Neural cell (in vitro differentiated cells): Measurements from ENCODE around the gene KRTAP4-5. TPM values are rescaled to one million over a fixed set of nuclear protein-coding genes. Genes with fewer than 3 reads are reported as not detected.
"Not testable (repeated sequence)": the region's sequence is repeated elsewhere in the genome, so short reads cannot be mapped to it uniquely, and the experiment has no call there.

Source experiments
- H2AFZ ChIP-seq: fragments of 200-600, 300-800 bp; sonication (generic), shearing (Covaris generic); 2 replicates; pipeline ENCODE4 v1.6.0; 2014; ENCODE audit warnings: low read depth, mild to moderate bottlenecking, antibody characterized with exemption, low read length, moderate library complexity
- H3F3A ChIP-seq: fragments of 200-600 bp; shearing (Covaris generic); 2 replicates; pipeline ENCODE4 v1.6.1; 2016; ENCODE audit warnings: mild to moderate bottlenecking, moderate library complexity, mixed read lengths, antibody characterized with exemption, low read length; ENCODE audit not compliant: insufficient read depth, poor library complexity, severe bottlenecking
- H3K27ac ChIP-seq: fragments of 200-600, 300-800 bp; sonication (generic), shearing (Covaris generic); 2 replicates; pipeline ENCODE4 v1.5.1; 2014; ENCODE audit warnings: mild to moderate bottlenecking, low read length, moderate library complexity
- H3K27me3 ChIP-seq: fragments of 300-800, 200-600 bp; sonication (generic), shearing (Covaris generic); 2 replicates; pipeline ENCODE4 v1.6.0; 2014; ENCODE audit warnings: mild to moderate bottlenecking, low read depth, low read length, moderate library complexity; ENCODE audit not compliant: insufficient read depth
- H3K36me3 ChIP-seq: fragments of 300-800, 200-600 bp; sonication (generic), shearing (Covaris generic); 2 replicates; pipeline ENCODE4 v1.5.1; 2014; ENCODE audit warnings: mild to moderate bottlenecking, antibody characterized with exemption, low read length, moderate library complexity; ENCODE audit not compliant: insufficient read depth
- H3K4me2 ChIP-seq: fragments of 300-800, 200-600 bp; sonication (generic), shearing (Covaris generic); 2 replicates; pipeline ENCODE4 v1.6.0; 2014; ENCODE audit warnings: mild to moderate bottlenecking, low read length
- H3K4me3 ChIP-seq: fragments of 300-800, 200-600 bp; sonication (generic), shearing (Covaris generic); 2 replicates; pipeline ENCODE4 v1.5.1; 2014; ENCODE audit warnings: mild to moderate bottlenecking, low read length, moderate library complexity
- H3K79me2 ChIP-seq: fragments of 200-600 bp; shearing (Covaris generic); replicated peaks from 2 replicates; pipeline ENCODE4 v1.6.0; 2014; ENCODE audit warnings: mild to moderate bottlenecking, low read length, moderate library complexity; ENCODE audit not compliant: insufficient read depth
- H3K9ac ChIP-seq: fragments of 300-800, 200-600 bp; sonication (generic), shearing (Covaris generic); 2 replicates; pipeline ENCODE4 v1.6.1; 2016; ENCODE audit warnings: mild to moderate bottlenecking, low read length, mixed read lengths
- H3K9me2 ChIP-seq: fragments of 200-600 bp; shearing (Covaris generic); 2 replicates; pipeline ENCODE4 v1.6.1; 2016; ENCODE audit warnings: mild to moderate bottlenecking, low read length, mixed read lengths; ENCODE audit not compliant: insufficient read depth
- H3K9me3 ChIP-seq: fragments of 200-600, 300-800 bp; sonication (generic), shearing (Covaris generic); 2 replicates; pipeline ENCODE4 v1.6.1; 2016; ENCODE audit warnings: mild to moderate bottlenecking, mixed run types, low read length, moderate library complexity, mixed read lengths
- H4K20me1 ChIP-seq: fragments of 200-600 bp; shearing (Covaris generic); 2 replicates; pipeline ENCODE4 v1.6.1; 2016; ENCODE audit warnings: mild to moderate bottlenecking, mixed run types; ENCODE audit not compliant: insufficient read depth
- EP300 ChIP-seq: fragments of 450-650 bp; conservative IDR thresholded peaks from 2 replicates; pipeline ENCODE4 v1.6.1; 2014; ENCODE audit warnings: antibody characterized with exemption, mild to moderate bottlenecking, moderate library complexity; ENCODE audit not compliant: poor library complexity, severe bottlenecking
- EZH2 ChIP-seq: fragments of 200-600, 300-800 bp; shearing (Covaris generic), sonication (generic); IDR thresholded peaks from 2 replicates; pipeline ENCODE4 v1.6.1; 2014; ENCODE audit warnings: antibody characterized with exemption, low read length, borderline replicate concordance, mild to moderate bottlenecking; ENCODE audit not compliant: insufficient read depth, poor library complexity, severe bottlenecking
- REST ChIP-seq: IDR thresholded peaks from 2 replicates; pipeline ENCODE4 v1.6.1; 2012; ENCODE audit warnings: borderline replicate concordance
- SMC3 ChIP-seq: fragments of 450-650 bp; conservative IDR thresholded peaks from 2 replicates; pipeline ENCODE4 v1.6.1; 2014; ENCODE audit warnings: antibody characterized with exemption, mild to moderate bottlenecking, moderate library complexity; ENCODE audit not compliant: poor library complexity
- TAF1 ChIP-seq: IDR thresholded peaks from 2 replicates; pipeline ENCODE4 v1.6.1; 2012; ENCODE audit warnings: low read depth
- polyA plus RNA-seq: library from polyadenylated mRNA; depleted of rRNA; stranded (reverse); fragments of >200 nt; gene quantifications from 2 replicates; pipeline ENCODE4 v1.2.3, GENCODE V29; 2014

The KRTAP4-5 gene
- polyA plus RNA-seq, 1 donor from 2014 or later = not detected

GRCh38 chr17:41107941-41108450 is 41.6 kb downstream of the KRTAP4-5 start:
- H3K27me3 ChIP-seq = no peaks in the 10 kb centered on the region
- H3K4me2 ChIP-seq = no peak overlapping the region

GRCh38 chr17:41105347-41105746 is 44.3 kb downstream of the KRTAP4-5 start, which contains the start of gene KRTAP4-9:
TSS of gene KRTAP4-9 (plus strand) at chr17:41105389. CDS start at chr17:41105389, 0 bp downstream.
- not testable (repeated sequence) for H3K79me2 ChIP-seq, H3K4me2 ChIP-seq, H3K4me3 ChIP-seq, H3K9me2 ChIP-seq, H3K27ac ChIP-seq, H2AFZ ChIP-seq, H3K27me3 ChIP-seq, H3F3A ChIP-seq, H3K9me3 ChIP-seq, H3K36me3 ChIP-seq, H4K20me1 ChIP-seq, H3K9ac ChIP-seq

More at GRCh38 chr17:41107941-41108450, 41.6 kb downstream of the KRTAP4-5 start:
- Histone ChIP-seq H3K9me2 (no peaks in the 10 kb centered on the region), H4K20me1 (no peaks in the 10 kb centered on the region), H3K36me3 (no peaks in the 10 kb centered on the region), H3K27ac (no peak overlapping the region), H3K9ac (no peak overlapping the region), H2AFZ (no peak overlapping the region), H3K4me3 (no peak overlapping the region), H3K79me2 (no peaks in the 10 kb centered on the region), H3K9me3 (no peaks in the 10 kb centered on the region), H3F3A (no peaks in the 10 kb centered on the region)
- TF ChIP-seq TAF1 (no peak), EZH2 (no peak)

GRCh38 chr17:41104386-41105038 is 45.1 kb downstream of the KRTAP4-5 start:
- H3K9me3 ChIP-seq, H3K27me3 ChIP-seq, H3K4me2 ChIP-seq, H2AFZ ChIP-seq, H3K36me3 ChIP-seq, H3K9me2 ChIP-seq, H3F3A ChIP-seq, H3K4me3 ChIP-seq, H3K79me2 ChIP-seq, H3K27ac ChIP-seq, H3K9ac ChIP-seq, H4K20me1 ChIP-seq: not testable (repeated sequence)

GRCh38 chr17:41103896-41104295 is 45.7 kb downstream of the KRTAP4-5 start:
- Histone ChIP-seq H2AFZ (no peak overlapping the region), H3K79me2 (no peaks in the 10 kb centered on the region), H3K9me2 (no peaks in the 10 kb centered on the region), H3K27ac (no peak overlapping the region), H4K20me1 (no peaks in the 10 kb centered on the region), H3F3A (no peaks in the 10 kb centered on the region), H3K36me3 (no peaks in the 10 kb centered on the region), H3K9ac (no peak overlapping the region), H3K9me3 (no peaks in the 10 kb centered on the region), H3K4me2 (no peak overlapping the region), H3K4me3 (no peak overlapping the region), H3K27me3 (no peaks in the 10 kb centered on the region)
- no peak for TF ChIP-seq EP300
- TF ChIP-seq SMC3 = no peak
- no peak for TF ChIP-seq REST
- no peak for TF ChIP-seq TAF1
- TF ChIP-seq EZH2 = no peak
